HUES64 (cell line): ENCODE data around the gene IQGAP1.

ENCODE experiments used
- H3K27ac ChIP-seq: 2 replicates; pipeline ENCODE4 v1.7.0; 2013; ENCODE audit warnings: low read depth, low read length, inconsistent platforms
- H3K27me3 ChIP-seq: 2 replicates; pipeline ENCODE4 v1.6.1; 2013; ENCODE audit warnings: mild to moderate bottlenecking, low read length; ENCODE audit not compliant: insufficient read depth
- H3K36me3 ChIP-seq: 2 replicates; pipeline ENCODE4 v1.6.1; 2013; ENCODE audit warnings: mild to moderate bottlenecking, low read length; ENCODE audit not compliant: insufficient read depth
- H3K4me1 ChIP-seq: 2 replicates; pipeline ENCODE4 v1.6.1; 2013; ENCODE audit warnings: mild to moderate bottlenecking, low read length, moderate library complexity; ENCODE audit not compliant: insufficient read depth
- H3K4me3 ChIP-seq: 2 replicates; pipeline ENCODE4 v1.5.1; 2013; ENCODE audit warnings: mild to moderate bottlenecking, low read length, moderate library complexity
- H3K9ac ChIP-seq: 2 replicates; pipeline ENCODE4 v1.6.1; 2013; ENCODE audit warnings: mild to moderate bottlenecking, low read depth, low read length
- H3K9me3 ChIP-seq: 2 replicates; pipeline ENCODE4 v1.6.1; 2013; ENCODE audit warnings: low read depth, low read length; ENCODE audit not compliant: insufficient read depth
- WGBS: fragments of 150-250, 120-280 bp; methylation state at CpG from one replicate; pipeline ENCODE4 v1.1.7; 2013; ENCODE audit warnings: missing lambda C conversion rate; 5-methylcytosine and 5-hydroxymethylcytosine counted together

Gene IQGAP1

GRCh38 chr15:90349821-90350220 lies 38.2 kb upstream of the IQGAP1 start:
- no peak overlapping the region for H3K27ac ChIP-seq
- H3K9ac ChIP-seq, result no peak overlapping the region
- H3K36me3 ChIP-seq, result no peaks in the 10 kb centered on the region
- WGBS, result 92% methylated on average over 9 of the region's 9 CpGs
- no peak overlapping the region for H3K4me3 ChIP-seq
- peaks cover 2% of the 10 kb centered on the region for H3K27me3 ChIP-seq
- no peaks in the 10 kb centered on the region for H3K9me3 ChIP-seq
- H3K4me1 ChIP-seq, result no peaks in the 10 kb centered on the region

GRCh38 chr15:90351479-90352106 lies 36.4 kb upstream of the IQGAP1 start:
- peak overlapping the region; percentile 39; the same call in 1 of the 2 replicates for H3K9ac ChIP-seq
- no peaks in the 10 kb centered on the region for H3K9me3 ChIP-seq
- H3K27ac ChIP-seq, result no peak overlapping the region
- H3K4me1 ChIP-seq, result no peaks in the 10 kb centered on the region
- H3K36me3 ChIP-seq, result no peaks in the 10 kb centered on the region
- peaks cover 2% of the 10 kb centered on the region for H3K27me3 ChIP-seq
- 25% methylated on average over 25 of the region's 25 CpGs for WGBS
- H3K4me3 ChIP-seq, result peak overlapping the region; percentile 94

- Histone ChIP-seq H3K27me3 (peaks cover 2% of the 10 kb centered on the region), H3K27ac (no peak within 1 kb of the TSS), H3K4me1 (no peaks in the 10 kb centered on the region), H3K9me3 (no peaks in the 10 kb centered on the region), H3K4me3 (peak within 1 kb of the TSS; percentile 94), H3K9ac (peak within 1 kb of the TSS; percentile 39; the same call in 1 of the 2 replicates), H3K36me3 (no peaks in the 10 kb centered on the region)
- WGBS, result 3% methylated on average over 53 of the region's 53 CpGs
Observed at GRCh38 chr15:90352107-90352893, 35.7 kb upstream of the IQGAP1 start, which contains the start of gene ZNF774. TSS of gene ZNF774 (plus strand) at chr15:90352284. CDS start at chr15:90354661, 2,377 bp downstream.

- Histone ChIP-seq H3K36me3 (no peaks in the 10 kb centered on the region), H3K4me1 (0 out of 2 replicates have a peak, but pooled peaks cover 5% of the 10 kb centered on the region), H3K9ac (no peak overlapping the region), H3K4me3 (no peak overlapping the region), H3K27ac (no peak overlapping the region), H3K27me3 (peaks cover 2% of the 10 kb centered on the region), H3K9me3 (no peaks in the 10 kb centered on the region)
- WGBS, result 92% methylated on average over 2 of the region's 2 CpGs
Observed at GRCh38 chr15:90354986-90355385, 33.1 kb upstream of the IQGAP1 start.

GRCh38 chr15:90358124-90359033 lies 29.7 kb upstream of the IQGAP1 start:
- H3K4me3 ChIP-seq, result no peak overlapping the region
- WGBS, result 91% methylated on average over 7 of the region's 8 CpGs
- no peaks in the 10 kb centered on the region for H3K9me3 ChIP-seq
- no peaks in the 10 kb centered on the region for H3K36me3 ChIP-seq
- H3K27me3 ChIP-seq, result no peaks in the 10 kb centered on the region
- H3K27ac ChIP-seq, result no peak overlapping the region
- peaks cover 10% of the 10 kb centered on the region for H3K4me1 ChIP-seq
- no peak overlapping the region for H3K9ac ChIP-seq

- H3K27me3 ChIP-seq, result no peaks in the 10 kb centered on the region
- H3K4me3 ChIP-seq, result no peak overlapping the region
- no peak overlapping the region for H3K27ac ChIP-seq
- H3K9me3 ChIP-seq, result no peaks in the 10 kb centered on the region
- H3K4me1 ChIP-seq, result peaks cover 14% of the 10 kb centered on the region
- no peak overlapping the region for H3K9ac ChIP-seq
- H3K36me3 ChIP-seq, result no peaks in the 10 kb centered on the region
- WGBS, result 92% methylated on average over 14 of the region's 14 CpGs
Observed at GRCh38 chr15:90360746-90361145, 27.3 kb upstream of the IQGAP1 start.

GRCh38 chr15:90362936-90363212 lies 25.2 kb upstream of the IQGAP1 start:
- WGBS, result 72% methylated on average over 2 of the region's 2 CpGs
- no peak overlapping the region for H3K27ac ChIP-seq
- no peaks in the 10 kb centered on the region for H3K9me3 ChIP-seq
- no peaks in the 10 kb centered on the region for H3K36me3 ChIP-seq
- H3K4me1 ChIP-seq, result peaks cover 14% of the 10 kb centered on the region
- no peak overlapping the region for H3K9ac ChIP-seq
- no peak overlapping the region for H3K4me3 ChIP-seq
- no peaks in the 10 kb centered on the region for H3K27me3 ChIP-seq

- Histone ChIP-seq H3K27ac (no peak overlapping the region), H3K9ac (no peak overlapping the region), H3K4me3 (no peak overlapping the region), H3K4me1 (peaks cover 9% of the 10 kb centered on the region), H3K27me3 (no peaks in the 10 kb centered on the region), H3K9me3 (no peaks in the 10 kb centered on the region), H3K36me3 (no peaks in the 10 kb centered on the region)
- 88% methylated on average over 2 of the region's 4 CpGs for WGBS
Observed at GRCh38 chr15:90364251-90364650, 23.8 kb upstream of the IQGAP1 start.

- Histone ChIP-seq H3K27me3 (no peaks in the 10 kb centered on the region), H3K4me3 (no peak overlapping the region), H3K9ac (no peak overlapping the region), H3K27ac (no peak overlapping the region), H3K9me3 (no peaks in the 10 kb centered on the region), H3K36me3 (no peaks in the 10 kb centered on the region), H3K4me1 (peaks cover 9% of the 10 kb centered on the region)
- 94% methylated on average over 15 of the region's 15 CpGs for WGBS
Observed at GRCh38 chr15:90365414-90366055, 22.5 kb upstream of the IQGAP1 start.

GRCh38 chr15:90367576-90367975 lies 20.5 kb upstream of the IQGAP1 start:
- WGBS, result 84% methylated on average over 3 of the region's 3 CpGs

More at GRCh38 chr15:90367576-90367975, 20.5 kb upstream of the IQGAP1 start:
- no peak overlapping the region for H3K27ac ChIP-seq
- no peak overlapping the region for H3K9ac ChIP-seq
- H3K4me1 ChIP-seq, result peaks cover 3% of the 10 kb centered on the region; the same call in 1 of the 2 replicates
- H3K9me3 ChIP-seq, result no peaks in the 10 kb centered on the region
- no peaks in the 10 kb centered on the region for H3K27me3 ChIP-seq
- no peaks in the 10 kb centered on the region for H3K36me3 ChIP-seq
- no peak overlapping the region for H3K4me3 ChIP-seq
